Ramos (cell line): ENCODE data around the gene MAP7.

Experiments
- in situ Hi-C: fragments of 300-500 bp; cut with MboI; formaldehyde crosslinking; loops from one replicate; pipeline ENCODE4 v1.14.3; 2022; ENCODE audit warnings: low sequenced_read_pairs; ENCODE audit not compliant: unreplicated experiment

The MAP7 gene

DNA sequence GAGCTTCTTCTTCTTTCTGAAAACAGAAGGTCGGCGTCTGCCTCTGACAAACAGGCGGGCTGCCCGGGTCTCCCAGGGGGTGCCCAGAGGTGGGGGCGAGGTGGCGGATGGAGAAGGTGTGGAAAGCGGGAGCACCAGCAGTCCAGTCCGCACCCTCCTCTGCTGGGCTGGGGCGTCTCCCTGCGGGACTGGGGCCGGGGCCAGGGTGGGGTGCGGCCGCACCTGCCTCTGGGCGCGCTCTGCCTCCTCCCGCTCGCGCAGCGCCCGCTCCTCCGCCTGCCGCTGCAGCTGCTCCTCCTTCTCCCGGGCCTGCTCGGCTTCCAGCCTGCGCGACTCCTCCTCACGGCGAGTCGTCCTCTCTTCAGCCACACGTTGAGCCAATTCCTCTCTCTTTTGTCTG lies 189.4 kb downstream of the MAP7 start:
- in situ Hi-C loops = no loop called here

DNA sequence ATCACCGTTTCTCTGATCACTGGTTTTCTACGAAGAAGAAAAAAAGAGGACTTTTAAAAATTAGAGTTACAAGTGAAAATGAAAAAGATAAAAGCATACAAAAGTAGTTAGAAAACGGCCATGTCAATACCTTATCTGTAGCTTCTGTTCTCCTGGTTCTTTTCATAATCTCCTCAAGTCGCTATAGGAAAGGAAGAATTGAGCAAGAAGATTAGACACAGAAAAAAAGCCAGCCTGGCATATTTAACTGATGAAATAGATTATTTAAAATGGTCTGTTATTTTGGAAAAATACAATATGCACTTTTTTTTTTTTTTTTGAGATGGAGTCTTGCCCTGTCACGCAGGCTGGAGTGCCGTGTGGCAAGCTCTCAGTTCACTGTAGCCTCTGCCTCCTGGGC lies 190.4 kb downstream of the MAP7 start:
- in situ Hi-C loops = no loop called here

DNA sequence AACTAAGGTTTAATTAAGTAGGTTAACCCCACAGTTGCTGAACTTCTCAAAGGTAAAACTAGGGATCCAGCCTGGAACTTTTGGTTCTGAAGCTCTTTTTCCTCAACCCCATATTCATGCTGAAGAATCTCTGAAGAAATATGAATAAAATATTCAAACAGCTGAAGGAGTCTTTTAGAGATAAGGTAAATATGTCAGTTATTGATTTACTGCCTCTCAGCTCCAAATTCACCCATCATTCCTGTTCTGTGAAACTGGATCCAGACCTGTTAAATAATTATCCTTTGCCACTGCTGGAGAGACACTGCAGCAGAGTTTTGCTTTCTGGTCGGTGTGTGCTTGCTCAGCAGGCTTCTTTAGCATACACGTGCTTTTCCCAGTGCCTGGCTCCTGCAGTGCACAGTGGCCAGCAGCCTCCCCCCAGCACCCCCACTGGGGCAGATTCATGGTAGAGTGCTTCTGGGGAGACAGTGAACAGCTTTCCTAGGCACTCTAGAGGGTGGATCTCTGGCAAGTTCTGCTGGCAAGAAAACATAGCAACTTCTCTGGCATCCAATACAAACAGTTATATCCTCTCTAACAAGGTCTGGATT lies 198.6 kb downstream of the MAP7 start:
- in situ Hi-C loops = no loop called here

DNA sequence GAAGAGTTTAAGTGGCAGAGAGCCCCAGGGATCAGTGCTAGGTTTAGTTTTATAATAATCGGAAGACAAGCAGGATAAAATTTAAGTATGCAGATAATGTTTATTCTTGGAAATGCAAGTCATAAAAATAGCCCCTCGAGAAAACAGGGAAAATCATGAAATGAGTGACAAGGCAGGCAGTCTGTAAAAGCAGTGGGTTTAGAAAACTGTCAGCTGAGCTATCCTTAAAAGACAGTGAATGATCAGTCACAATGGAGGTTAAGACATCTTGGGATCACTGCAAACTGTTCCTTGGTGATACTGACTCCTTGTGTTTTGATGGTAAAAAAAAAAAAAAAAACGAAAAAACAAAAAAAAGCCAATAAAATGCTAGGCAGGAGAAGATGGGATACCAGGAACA lies 199.3 kb downstream of the MAP7 start:
- in situ Hi-C loops = no loop called here

DNA sequence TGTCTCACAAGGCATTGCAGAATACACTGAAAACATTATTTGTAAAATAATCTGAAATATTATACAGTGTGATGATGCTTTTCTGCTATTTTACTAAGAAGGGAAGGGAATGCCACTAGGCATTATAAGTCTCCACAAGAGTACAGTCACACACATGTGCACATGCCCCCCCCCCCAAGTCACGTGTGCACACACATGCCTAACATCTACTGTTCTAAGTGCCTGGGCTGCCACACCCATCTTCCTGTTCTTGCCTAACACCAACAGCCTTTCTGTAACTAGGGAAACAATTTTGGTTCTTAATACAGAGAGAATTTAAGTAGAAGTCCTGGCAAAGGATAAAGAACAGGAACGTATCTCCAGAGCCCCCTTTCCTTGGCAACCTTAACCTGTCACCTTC lies 202.4 kb downstream of the MAP7 start:
- in situ Hi-C loops = no loop called here

DNA sequence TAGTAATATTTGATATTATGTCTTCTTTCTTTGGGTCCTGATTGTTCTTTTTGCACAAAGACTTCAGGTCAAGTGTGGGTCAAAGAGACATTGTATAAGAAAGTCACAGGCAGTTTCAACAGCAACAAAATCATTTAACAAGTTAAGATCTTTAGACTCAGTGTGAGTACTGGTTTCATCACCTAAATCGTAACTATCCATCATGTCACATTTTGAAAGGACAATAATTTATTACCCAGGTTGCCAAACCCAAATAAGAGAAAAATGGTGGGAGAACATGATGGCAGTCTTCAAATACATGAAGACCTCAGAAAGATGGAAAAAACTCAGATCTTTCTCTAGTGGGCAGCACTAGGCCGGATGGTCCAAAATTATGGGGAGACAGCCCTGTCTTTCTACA lies 205.1 kb downstream of the MAP7 start:
- in situ Hi-C loops = no loop called here

DNA sequence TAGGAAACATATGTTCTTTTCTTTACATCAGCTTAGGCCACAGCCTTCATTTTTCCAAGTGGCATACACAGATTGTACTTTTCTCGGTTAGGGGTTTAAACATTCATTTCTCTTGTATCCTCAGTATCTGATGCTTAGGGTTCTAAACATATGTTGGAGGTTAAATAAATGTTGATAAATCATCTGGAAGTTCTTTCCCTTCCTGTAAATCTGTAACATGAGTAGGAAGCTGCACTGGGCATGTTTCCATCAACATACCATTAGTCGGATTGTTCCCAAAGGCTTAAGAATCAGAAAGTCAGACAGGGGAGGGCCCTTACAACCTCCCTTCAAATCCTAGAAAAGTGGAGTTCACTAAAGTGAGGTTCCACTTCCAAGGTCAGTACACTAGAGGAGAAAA lies 205.8 kb downstream of the MAP7 start:
- in situ Hi-C loops = no loop called here

DNA sequence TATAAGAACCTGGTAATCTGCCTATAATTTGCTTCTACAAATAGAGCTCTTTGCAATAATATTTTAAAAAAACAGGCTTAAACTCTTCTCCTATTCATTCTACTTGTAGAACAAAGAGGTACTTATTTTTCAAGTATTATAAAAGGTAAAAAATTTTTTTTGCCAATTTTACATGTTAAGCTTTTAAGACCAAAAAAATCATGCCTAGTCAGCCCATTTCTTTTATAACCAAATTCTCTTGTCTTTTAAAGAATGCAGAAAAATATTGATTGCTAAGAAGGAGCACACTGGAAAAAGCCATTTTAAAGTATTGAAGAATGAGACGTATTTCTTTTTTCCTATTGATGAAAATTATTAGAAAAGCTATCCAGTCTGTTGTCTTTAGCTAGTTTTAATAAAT lies 206.5 kb downstream of the MAP7 start:
- in situ Hi-C loops = no loop called here

DNA sequence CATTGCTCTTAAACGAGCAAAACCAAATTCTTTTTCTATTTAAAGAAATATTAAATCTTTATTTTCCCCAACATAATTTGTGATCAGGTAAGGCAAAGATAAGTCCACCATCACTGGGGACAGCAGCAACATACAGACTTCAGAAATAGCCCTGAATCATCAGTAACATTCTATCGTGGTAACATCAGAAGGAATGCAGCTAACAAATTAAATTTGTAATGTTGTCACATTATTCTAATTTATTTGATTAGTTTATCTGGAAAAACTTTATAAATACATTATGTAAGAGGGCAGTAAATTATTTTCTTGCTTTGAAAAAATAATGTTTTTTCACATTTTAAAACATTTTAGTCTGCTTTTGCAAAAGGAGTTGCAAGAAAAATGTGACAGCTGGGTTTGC lies 206.9 kb downstream of the MAP7 start:
- in situ Hi-C loops = no loop called here

DNA sequence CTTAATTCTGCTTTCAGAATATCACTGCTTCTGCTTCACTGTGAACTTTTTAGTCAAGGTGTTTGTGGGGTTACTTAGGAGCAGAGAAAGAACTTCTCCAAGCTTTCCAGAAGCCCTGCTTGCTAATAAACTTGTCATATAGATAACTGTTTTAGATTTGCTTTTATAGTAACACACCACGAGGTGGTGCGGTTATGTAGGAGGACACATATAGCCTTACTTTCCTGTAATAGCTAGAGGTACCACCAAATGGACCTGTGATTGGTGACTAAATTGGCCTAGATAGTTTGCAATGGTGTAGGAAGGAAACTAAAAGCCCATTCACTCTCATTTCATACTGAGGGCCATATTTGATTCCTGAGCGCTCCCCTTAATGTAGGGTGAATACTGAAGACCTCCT lies 208.3 kb downstream of the MAP7 start:
- in situ Hi-C loops = no loop called here

DNA sequence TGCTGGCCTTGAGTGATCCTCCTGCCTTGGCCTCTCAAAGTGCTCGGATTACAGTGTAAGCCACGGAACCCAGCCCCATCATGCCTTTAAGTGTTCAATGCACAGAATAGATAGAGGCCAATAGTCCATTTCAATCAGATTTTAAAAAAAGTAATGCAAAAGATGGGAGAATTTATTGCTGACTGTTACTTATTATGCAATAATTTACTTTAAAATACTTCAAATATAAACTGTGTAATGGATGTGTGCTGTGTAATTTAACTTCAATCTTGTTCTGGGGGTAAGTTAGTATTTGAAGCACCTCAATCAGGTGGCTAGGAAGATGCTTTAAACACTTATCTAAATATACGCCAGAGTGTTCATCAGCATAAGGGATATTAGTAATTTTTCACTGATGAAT lies 208.9 kb downstream of the MAP7 start:
- in situ Hi-C loops = no loop called here

DNA sequence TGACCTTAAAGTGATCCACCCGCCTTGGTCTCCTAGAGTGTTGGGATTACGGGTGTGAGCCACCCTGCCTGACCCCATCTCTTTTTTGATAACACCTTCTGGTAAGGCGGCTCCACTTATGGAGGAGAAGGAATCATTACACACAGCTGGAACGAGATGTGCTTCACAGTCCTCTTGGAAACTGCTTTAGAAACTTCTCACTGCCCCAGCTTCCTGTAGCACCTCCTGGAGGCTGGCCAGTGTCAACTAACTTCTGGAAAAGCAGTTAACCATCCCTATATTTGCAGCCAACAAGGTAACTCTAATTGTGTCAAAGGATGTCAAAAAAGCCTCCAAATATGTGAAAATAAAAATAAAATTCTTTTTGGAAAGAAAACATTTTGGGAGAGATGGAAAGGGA lies 211.7 kb downstream of the MAP7 start:
- in situ Hi-C loops = no loop called here

DNA sequence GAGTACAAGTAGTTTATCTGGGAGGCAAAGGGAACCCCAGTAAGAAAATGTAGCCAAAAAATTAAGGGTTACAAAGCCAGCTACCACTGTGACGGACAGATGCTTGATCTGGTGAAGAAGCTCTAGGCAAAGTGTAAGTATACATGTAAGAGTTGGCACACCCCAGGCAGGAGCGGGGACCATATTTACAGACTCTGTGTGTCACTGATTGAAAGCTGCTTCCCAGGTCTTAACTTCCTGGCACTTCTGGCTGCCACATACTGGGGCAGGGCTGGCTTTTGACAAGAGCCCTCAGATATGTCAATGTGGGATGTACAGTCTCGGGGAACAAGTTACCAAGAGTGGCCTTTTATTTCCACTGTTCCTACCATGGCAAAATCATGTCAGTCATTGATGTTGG lies 212.6 kb downstream of the MAP7 start:
- in situ Hi-C loops = no loop called here

DNA sequence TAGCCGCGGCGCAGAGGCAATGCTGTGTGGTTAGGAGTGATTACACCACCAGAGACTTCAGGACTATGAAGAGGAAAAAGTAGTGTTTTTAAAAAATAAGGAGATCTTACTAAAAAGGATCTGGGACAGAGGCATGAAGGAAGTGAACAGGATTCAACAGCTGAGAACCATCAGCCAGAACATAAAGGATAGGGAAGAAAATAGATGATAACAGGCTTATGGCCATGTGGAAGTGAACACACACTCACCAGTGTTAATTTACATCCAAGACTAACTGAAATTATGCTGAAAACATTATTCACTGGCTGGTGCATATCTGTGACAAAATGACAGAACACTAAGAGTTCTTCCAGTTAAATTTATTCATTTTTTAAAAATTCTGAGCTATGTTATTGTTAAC lies 213.1 kb downstream of the MAP7 start:
- in situ Hi-C loops = no loop called here

DNA sequence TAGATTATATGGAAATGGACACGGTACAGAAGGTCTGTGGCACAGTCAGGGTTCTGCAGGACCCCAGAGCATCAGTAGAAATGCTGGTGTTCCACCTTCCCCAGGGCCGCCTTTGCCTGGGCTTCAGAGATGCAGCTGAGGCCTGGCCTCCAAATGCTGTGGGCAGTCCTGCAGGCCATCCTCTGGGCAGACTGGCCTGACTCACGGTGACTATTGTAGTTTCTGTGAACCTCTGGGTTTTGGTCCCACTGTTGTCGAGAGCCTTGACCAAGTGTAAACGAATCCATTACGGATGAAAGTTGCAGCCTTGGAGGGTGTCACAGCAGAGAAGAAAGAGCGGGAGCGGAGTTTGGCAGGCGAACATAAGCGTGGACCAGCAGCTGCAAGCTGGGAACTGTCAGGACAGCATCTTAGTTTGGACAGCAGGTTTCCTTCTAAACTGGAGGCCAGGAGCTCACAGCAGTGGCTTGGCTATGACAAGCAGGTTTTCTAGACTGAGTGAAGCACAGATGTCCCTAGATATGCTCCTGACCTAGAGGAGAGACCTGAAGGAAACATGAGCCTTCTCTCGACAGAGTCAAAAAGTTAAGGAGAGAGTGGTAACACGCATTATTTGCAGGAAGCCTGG lies 214.4 kb downstream of the MAP7 start:
- in situ Hi-C loops = no loop called here

DNA sequence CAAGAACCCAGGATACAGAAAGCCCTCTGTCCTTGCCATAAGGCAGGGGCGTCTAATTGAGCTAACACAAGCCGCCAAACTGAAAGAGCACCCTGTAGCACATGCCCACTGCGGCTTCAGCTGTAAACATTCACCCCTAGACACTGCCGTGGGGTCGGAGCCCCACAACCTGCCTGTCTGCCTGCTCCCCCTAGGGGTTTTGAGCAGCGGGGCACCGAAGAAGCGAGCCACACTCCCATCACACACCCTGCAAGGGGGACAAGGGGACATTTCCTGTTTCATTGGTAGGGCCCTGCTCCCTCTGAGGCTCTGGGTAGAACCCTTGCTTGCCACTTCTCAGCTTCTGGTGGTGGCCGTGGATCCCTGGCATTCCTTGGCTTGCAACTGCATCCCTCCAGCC lies 215.4 kb downstream of the MAP7 start:
- in situ Hi-C loops = no loop called here

DNA sequence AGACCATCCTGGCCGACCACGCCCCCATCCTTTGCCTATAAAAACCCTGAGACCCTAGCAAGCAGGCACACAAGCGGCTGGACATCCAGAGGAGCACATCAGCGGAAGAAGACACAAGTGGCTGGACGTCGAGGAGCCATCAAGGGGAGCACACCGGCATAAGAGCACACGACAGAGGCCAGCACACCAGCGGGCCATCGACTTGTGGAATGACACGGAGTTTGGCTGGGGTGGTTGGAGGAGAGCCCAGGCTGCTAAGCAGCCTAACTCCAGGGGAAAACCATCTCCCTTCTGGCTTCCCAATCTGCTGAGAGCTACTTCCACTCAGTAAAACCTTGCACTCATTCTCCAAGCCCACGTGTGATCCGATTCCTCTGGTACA lies 215.8 kb downstream of the MAP7 start:
- in situ Hi-C loops = no loop called here

DNA sequence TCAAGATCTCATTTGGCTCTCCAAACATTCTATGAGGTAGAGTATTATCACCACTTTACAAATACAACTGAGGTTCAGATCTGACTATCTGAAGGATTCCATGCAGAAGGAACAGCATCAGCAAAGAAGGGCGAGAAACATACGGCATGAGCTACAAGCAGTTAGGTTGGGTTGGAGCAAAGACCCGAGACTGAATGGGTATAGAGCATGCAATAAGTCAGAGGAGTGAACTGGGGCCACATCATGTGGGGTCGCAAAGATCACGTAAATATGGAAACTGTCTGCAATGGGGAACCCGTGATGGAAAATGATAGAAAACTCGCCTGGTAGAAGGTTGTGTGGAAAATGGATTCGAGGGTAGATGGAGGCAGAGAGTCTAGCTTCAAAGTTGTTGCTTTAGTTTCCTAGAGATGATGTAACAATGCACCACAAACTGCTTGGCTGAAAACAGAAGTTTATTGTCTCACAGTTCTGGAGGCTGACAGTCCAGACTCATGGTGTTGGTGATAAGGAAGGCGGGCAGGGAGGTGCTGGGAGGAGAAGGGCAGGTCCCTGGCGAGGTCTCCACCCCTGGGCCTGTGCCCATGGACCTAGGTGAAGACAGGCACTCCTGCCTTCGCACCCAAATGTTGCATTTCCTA lies 216.3 kb downstream of the MAP7 start:
- in situ Hi-C loops = no loop called here

DNA sequence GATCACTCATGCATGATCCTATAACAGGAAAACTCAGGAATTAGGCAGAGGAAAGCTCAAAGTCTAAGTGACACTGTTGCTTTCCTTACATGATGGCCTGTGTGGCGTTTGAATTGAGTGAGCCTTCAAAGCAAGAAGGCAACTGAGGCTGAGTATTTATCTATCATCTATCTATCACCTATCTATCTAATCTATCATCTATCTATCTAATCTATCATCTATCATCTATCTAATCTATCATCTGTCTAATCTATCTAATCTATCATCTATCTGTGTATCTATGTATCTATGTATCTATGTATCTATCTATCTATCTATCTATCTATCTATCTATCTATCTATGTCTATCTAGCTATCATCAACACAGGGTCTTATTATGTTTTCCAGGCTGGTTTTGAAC lies 218.8 kb downstream of the MAP7 start:
- in situ Hi-C loops = no loop called here

DNA sequence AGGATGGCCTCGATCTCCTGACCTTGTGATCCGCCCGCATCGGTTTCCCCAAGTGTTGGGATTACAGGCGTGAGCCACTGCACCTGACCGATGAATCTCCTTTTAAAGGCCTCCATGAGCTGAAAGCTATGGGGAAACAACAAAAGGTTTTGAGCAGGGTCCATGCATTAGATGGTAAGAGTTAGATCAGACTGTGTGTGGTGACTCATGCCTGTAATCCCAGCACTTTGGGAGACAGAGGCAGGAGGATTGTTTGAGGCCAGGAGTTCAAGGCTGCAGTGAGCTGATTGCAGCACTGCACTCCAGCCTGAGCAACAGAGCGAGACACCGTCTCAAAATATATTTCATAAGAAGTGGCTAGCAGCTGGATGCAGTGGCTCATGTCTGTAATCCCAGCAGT lies 219.6 kb downstream of the MAP7 start:
- in situ Hi-C loops = no loop called here

DNA sequence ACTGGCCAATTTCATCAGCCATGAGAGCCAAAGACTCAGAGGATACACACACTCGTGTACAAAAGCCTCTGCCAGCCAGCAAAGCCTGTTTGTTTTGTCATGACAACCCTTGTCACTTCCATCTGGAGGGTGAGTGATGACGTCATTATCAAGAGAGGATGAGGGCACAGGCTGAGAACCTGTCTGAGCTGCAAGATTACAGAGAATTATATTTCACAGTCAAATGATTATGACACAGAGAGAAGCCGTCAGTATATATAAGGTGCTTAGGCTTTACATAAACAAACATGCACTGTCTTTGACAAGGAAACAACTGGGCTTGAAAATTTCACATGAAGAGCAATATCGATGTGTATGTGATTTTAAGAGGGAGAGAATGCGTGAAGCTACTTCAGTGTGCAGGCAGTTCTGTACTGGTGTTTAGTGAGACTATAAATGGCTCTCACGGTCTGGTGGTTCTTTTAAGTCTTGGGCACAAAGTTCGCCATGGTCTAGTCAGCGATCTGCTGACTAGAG lies 224.1 kb downstream of the MAP7 start:
- in situ Hi-C loops = no loop called here
